ENCODE measurements around the gene ERG. TPM values are rescaled to one million over a fixed set of nuclear protein-coding genes. Genes with fewer than 3 reads are reported as not detected.
A peak's percentile ranks its signal among the peaks of the same experiment; 100 is the strongest.

The ERG gene
- total RNA-seq, 1 experiment from 2014 or later = not detected

DNA sequence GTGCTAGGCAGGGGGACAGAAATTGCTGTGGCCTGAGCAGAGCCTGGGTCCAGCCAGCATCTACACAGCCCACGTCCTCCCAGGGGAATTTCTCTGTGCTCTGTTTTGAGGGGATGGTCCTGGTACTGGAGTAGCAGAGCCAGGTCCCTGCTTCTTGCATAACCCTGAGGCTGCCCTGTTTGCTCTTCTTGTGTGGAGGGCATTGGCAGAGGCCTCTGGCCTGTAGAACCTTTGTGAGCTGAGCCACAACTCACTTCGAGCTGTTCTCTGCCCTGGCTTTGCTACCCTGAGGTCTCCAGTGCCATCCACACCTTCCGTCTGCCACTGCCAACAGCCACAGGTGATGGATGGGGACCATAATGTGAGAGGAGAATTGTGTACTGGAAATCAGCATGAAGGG, 139.6 kb downstream of the ERG start:
- DNase-seq (ENCODE audit: low read depth) = no peak

DNA sequence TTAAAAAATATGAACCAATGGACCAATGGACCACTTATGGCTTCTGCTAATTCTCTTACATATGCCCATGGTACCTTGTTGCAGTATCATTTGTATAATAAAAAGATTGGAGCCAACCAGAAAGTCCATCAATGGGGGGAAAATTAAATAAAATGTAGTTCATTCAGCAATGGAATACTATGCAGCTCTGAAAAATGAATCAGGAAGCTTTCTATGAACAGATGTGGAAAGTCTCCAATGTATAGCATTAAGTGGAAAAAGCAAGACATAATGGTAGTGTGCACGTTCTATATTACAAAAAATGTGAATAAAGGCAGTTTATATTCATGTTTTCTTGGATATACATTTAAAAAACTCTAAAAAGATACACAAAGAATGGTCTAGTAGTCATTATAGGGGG, 140.2 kb downstream of the ERG start:
- no peak for DNase-seq (ENCODE audit: low read depth)

- DNase-seq (ENCODE audit: low read depth) = no peak
Observed at GRCh38 chr21:38356883-38357625, 141.2 kb downstream of the ERG start.

GRCh38 chr21:38355992-38356781, 142.1 kb downstream of the ERG start:
- DNase-seq (ENCODE audit: low read depth) = peak; percentile 73

DNA sequence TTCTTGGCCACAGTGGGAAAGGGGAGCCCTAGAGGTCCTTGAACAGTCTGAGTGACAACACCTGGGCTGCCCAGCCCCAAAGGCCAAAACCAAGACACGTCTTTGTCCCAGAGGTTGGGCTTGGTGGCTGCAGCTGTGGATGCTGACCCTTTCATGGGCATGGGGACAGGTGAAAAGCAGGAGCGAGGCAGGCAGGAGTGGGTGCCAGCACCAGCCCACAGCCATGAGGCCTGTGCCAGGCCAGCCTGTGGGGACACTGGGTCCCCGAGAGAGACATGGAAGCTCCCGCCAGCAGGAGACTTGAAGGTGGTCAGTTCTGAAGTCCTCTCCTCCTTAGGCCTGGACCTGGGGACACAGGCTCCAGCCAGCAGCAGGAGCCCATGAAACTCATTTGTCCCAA, 142.9 kb downstream of the ERG start:
- DNase-seq (ENCODE audit: low read depth) = no peak

DNA sequence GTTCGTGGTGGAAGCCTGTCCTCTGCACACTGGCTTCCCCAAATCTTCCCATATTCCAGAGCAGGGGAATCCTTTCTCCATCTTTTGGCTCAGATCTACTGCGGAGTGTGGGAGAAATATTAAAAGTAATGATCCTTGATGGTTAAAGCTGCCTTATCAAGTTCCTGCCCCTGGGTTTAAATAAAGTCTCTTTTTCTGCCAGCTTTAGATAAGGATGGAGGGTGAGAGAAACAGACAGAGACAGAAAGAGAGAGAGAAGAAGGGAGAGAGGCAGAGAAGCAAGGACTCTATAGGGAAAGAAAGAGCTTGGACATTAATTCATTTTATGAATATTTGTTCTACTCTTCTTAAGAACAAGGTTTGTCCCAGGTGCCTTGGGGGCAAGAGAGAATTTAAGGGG, 143.5 kb downstream of the ERG start:
- DNase-seq (ENCODE audit: low read depth) = no peak

DNA sequence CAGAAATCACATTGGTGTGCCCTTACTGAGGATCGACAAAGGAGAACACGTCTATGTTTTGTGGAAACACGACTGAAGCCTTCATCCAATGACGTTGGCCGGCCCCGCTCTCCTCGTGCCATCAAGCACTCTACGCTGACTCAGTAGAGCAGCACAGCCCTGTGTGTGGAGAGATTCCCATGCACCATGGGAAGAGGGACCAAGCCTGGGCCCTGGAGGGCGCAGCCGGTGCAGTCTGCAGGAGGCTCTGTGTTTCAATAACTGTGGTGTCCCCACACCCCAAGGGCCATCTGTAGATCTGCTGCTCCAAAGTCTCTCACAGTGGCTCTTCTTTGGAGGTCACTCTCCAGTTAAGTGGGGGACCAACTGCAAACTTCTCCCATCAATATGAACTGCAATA, 144.0 kb downstream of the ERG start:
- no peak for DNase-seq (ENCODE audit: low read depth)

DNA sequence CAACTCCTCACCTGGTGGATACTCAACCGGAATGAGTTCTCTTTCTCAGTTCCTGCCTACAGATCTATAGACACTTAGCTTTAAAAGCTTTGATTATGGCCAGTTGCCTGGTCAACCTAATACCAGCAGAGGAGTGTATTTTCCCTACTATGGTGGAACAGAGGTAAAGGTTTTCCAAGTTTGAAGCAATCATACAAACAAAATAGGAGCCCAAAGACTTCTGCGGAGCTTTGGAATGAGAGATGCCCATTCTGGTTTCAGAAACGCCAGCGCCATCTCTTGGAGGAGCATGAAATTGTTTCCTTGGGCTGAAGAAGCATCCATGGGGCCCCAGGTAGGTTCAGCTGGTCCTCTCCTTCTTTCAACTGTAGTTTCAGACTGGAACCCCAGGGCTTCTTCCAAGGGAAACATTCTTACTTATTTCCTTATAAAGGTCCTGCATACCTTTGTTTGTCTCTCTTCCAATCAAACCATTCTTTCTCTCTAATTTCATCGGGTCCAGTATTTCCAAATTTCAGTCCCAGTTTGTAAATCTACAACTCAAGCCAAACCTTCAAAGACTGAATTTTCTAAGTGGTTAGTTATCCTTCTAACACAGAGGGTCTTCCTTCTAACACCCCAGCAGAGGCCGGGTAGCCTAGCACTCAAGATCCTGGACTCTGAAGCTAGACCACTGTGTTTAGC, 145.6 kb downstream of the ERG start:
- peak; percentile 80 for DNase-seq (ENCODE audit: low read depth)

GRCh38 chr21:38351961-38352521, 146.2 kb downstream of the ERG start:
- DNase-seq (ENCODE audit: low read depth) = peak; percentile 95

DNA sequence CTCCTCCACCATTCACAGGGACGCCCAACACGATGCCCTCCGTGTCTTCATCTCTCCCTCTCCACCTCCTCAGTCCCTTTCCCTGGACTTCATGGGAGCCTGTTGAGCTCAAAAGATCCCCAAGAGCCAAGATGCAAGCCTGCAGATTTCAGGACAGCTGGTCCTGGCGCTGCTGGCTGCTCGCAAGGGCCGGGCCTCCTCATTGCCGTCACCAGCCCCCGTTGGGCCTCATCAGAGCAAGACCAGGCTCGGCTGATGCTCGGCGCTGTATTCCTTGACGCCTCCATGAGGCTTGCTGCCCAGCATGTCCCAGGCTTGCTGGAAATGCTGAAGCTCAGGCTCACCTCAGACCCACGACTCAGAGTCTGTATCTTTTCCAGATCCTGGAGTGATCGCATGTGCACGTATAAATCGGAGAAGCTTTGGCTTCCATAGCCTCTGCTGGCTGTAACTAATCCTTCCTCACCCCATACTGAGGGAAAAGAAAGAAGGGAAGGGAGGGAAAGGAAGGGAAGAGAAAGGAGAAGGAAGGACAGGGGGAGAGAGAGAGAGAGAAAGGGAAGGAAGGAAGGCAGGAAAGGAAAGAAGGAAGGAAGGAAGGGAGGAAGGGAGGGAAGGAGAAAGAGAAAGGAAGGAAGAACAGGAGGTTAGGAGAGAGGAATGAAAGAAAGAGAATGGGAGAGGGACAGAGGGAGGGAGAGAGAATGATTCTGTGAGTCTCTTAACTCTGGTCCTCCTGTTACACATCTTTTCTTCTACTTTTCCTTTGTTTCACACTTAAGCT, 146.9 kb downstream of the ERG start:
- peak; percentile 56 for DNase-seq (ENCODE audit: low read depth)

GRCh38 chr21:38350684-38351083, 147.6 kb downstream of the ERG start:
- peak; percentile 77 for DNase-seq (ENCODE audit: low read depth)

- DNase-seq (ENCODE audit: low read depth) = no peak
Observed at GRCh38 chr21:38349977-38350376, 148.3 kb downstream of the ERG start.

- peak; percentile 79 for DNase-seq (ENCODE audit: low read depth)
Observed at GRCh38 chr21:38349111-38349746, 149.0 kb downstream of the ERG start.

DNA sequence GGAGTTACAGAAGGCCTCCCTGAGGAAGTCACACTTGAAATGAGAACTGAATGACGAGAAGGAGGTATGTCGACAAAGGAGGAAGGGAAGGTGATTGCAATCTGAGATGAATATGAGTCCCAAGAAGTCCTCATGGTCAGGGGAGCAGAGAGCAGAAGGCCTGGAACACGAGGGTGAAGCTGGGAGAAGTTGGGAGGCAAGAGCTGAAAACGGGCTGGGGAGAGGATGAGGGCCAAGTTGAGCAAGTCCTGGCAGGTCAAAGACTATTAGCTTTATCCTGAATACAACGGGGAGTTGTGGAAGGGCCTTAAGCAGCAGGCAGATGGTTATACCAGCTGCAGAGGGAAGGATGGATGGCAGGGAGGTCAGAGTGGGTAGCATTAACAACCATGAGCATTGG, 152.0 kb downstream of the ERG start:
- DNase-seq (ENCODE audit: low read depth) = no peak

DNA sequence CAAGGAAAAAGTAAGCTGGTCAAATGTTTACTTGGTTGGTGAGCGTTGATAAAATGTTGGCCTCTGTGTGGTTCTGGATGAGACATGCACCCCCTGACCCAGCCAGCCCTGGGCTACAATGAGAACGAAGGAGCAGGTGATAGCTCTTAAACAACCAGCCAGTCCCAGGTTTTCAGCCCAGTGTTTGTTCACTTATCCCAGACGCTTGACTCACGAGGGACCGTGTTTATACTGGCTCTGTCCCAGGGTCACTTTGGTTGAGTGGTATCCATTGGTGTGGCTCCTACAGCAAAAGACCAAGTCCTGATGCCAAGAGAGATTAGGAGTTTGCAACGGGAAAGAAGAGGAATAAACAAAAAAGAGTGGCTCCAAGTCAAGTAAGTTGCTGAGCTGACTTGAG, 154.6 kb downstream of the ERG start:
- peak; percentile 96 for DNase-seq (ENCODE audit: low read depth)

- no peak for DNase-seq (ENCODE audit: low read depth)
Observed at GRCh38 chr21:38342739-38343138, 155.5 kb downstream of the ERG start.

DNA sequence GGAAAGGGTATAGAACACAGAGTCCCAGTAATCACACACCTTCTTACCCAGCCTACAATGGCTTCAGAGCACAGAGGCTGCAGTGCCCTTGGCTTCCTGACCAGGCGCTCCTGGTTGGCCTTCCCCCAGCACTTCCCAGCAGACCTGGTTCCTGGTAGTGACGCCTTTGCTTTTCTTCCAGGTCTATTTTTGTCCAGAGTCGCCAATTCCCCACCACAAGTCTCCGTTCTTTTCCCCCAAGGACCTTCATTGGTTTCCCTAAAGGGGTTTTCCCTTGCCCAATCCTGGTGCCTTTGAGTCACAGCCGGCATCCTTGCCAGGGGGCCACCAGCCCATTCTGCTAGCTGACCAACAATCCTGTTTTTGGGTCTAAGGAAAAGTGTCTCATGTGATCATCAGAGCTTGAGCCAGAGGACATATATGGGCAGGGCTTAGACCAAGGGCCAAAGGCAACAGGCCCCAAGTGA, 156.7 kb downstream of the ERG start:
- peak; percentile 89 for DNase-seq (ENCODE audit: low read depth)

GRCh38 chr21:38340131-38340530, 158.1 kb downstream of the ERG start:
- no peak for DNase-seq (ENCODE audit: low read depth)

DNA sequence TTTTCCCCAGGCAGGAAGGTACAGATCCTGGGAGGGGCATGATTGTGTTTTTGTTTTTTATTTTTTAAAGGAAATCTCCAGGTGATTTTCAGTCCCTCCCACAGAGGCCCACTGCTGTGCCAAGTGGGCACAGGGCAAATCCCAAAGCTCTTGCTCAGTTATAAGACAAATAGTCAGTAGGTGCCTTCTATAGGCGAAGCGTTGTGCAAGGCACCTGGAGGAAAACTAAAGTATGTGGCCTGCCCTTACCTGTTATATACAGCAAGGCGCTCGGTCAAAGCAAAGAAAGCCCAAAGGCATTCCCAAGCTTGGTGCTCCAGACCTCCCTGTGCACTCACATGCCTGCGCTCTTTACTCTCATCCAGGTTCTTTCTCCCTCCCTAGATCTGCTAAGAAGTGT, 160.5 kb downstream of the ERG start:
- DNase-seq (ENCODE audit: low read depth) = no peak

DNA sequence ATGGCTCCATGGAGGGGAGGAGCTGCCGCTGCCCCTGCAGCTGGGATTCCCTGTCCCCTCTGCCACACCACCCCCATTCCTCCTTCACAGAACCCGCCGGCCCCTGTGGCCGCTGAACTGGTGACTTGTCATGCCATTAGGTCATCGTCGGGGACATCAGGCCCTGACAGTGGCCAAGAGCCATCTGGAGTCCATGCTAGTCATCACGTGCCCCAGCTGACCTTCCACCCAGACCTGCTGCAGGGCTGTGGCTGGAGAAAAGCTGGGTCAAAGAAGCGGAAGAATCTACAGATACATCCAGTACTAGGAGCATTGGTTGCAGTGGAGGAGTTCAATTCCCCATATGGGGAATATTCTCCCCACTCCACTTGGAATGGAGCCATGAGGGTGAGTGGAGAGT, 163.4 kb downstream of the ERG start:
- DNase-seq (ENCODE audit: low read depth) = peak; percentile 80
